Raji (cell line): ENCODE measurements around the gene MKLN1.

Experiments
- POLR2A ChIP-seq: IDR thresholded peaks from 2 replicates; pipeline ENCODE4 v1.6.1; 2011; ENCODE audit warnings: low read depth, low read length, control low read depth; ENCODE audit not compliant: insufficient read depth

MKLN1 gene

GRCh38 chr7:131527456-131527855, 199.8 kb downstream of the MKLN1 start:
- no peak for TF ChIP-seq POLR2A

GRCh38 chr7:131529179-131529578, 201.5 kb downstream of the MKLN1 start:
- no peak for TF ChIP-seq POLR2A

- TF ChIP-seq POLR2A: no peak
These were observed 201.9 kb downstream of the MKLN1 start for GRCh38 chr7:131529617-131530016.

- no peak for TF ChIP-seq POLR2A
These were observed 202.5 kb downstream of the MKLN1 start for GRCh38 chr7:131530137-131530536.

GRCh38 chr7:131532570-131533091, 205.0 kb downstream of the MKLN1 start:
- no peak for TF ChIP-seq POLR2A

GRCh38 chr7:131533151-131533559, 205.5 kb downstream of the MKLN1 start:
- TF ChIP-seq POLR2A: no peak

- TF ChIP-seq POLR2A: no peak
These were observed 206.2 kb downstream of the MKLN1 start for GRCh38 chr7:131533566-131534561.

GRCh38 chr7:131536361-131536849, 208.7 kb downstream of the MKLN1 start:
- no peak for TF ChIP-seq POLR2A

- TF ChIP-seq POLR2A: no peak
These were observed 209.9 kb downstream of the MKLN1 start for GRCh38 chr7:131537571-131537978.

- TF ChIP-seq POLR2A: no peak
These were observed 210.6 kb downstream of the MKLN1 start for GRCh38 chr7:131538071-131538812.

GRCh38 chr7:131538813-131539179, 211.1 kb downstream of the MKLN1 start:
- no peak for TF ChIP-seq POLR2A

- TF ChIP-seq POLR2A: no peak
These were observed 213.0 kb downstream of the MKLN1 start for GRCh38 chr7:131540491-131541162.

- TF ChIP-seq POLR2A: no peak
These were observed 215.6 kb downstream of the MKLN1 start for GRCh38 chr7:131543298-131543697.

- no peak for TF ChIP-seq POLR2A
These were observed 216.3 kb downstream of the MKLN1 start for GRCh38 chr7:131544021-131544420.
